ENCODE data around the gene POLA1. TPM values are rescaled to one million over a fixed set of nuclear protein-coding genes. Genes with fewer than 3 reads are reported as not detected.

The POLA1 gene
- total RNA-seq, 4 donors from 2014 or later: 9.4 to 15.7 (median 10.0) TPM

DNA sequence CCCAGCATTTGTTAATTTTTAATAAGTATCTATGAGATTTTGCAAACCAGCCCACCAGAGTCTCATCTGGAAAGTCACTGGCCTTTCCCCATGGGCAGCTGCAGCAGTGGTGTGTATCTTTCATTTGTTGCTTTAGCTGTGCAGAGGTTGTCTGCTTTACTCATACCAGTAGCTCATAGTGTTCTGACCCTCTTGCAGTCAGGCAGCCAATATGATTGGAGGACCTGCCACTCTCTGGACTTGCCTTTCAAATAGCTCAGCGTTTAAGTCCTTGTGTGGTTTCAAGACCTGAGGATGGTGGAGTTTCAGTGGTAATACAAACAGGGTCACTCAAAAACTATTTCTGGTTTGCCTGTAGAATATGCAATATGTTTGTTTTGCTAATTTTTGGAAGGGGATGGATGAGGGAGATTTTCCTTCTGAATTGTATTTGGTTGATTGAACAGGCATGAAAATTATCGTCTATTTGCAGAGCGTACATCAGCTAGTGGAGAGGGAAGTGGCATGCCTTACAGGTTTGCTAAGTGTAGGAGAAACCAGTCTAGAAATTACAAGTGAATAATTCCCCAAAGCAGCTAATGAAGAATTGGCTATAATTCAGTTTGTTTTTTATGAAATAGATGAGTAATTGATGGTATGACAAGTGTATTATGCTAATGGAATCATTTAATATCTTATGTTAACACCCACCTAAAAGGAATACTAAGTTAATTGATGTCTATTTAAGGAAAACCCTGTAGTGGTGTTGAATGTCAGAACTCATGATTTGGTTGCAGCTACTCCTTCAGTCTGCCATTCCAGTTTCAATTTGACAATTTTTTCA, 8.9 kb downstream of the POLA1 start:
- TF ChIP-seq, protein P1, sequence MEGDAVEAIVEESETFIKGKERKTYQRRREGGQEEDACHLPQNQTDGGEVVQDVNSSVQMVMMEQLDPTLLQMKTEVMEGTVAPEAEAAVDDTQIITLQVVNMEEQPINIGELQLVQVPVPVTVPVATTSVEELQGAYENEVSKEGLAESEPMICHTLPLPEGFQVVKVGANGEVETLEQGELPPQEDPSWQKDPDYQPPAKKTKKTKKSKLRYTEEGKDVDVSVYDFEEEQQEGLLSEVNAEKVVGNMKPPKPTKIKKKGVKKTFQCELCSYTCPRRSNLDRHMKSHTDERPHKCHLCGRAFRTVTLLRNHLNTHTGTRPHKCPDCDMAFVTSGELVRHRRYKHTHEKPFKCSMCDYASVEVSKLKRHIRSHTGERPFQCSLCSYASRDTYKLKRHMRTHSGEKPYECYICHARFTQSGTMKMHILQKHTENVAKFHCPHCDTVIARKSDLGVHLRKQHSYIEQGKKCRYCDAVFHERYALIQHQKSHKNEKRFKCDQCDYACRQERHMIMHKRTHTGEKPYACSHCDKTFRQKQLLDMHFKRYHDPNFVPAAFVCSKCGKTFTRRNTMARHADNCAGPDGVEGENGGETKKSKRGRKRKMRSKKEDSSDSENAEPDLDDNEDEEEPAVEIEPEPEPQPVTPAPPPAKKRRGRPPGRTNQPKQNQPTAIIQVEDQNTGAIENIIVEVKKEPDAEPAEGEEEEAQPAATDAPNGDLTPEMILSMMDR (IDR thresholded peaks at IDR 0.05): no peak
- TF ChIP-seq POLR2A (IDR thresholded peaks at IDR 0.05; ENCODE audit: low read depth) (no peak), POLR2AphosphoS5 (IDR thresholded peaks at IDR 0.05) (no peak), EP300 (IDR thresholded peaks at IDR 0.05) (no peak)
- Histone ChIP-seq H3K9me3 (no peaks in the 10 kb centered on the region), H3K27ac (replicated peaks in 1 of 4) (no peak overlapping the region), H3K4me1 (no peaks in the 10 kb centered on the region), H3K36me3 (peaks cover 0 to 60% (median 17%) of the 10 kb centered on the region in 4 donors), H3K4me3 (no peak overlapping the region), H3K27me3 (no peaks in the 10 kb centered on the region)
- no peak for DNase-seq (ENCODE audit: extremely low spot score)
- 91% methylated on average over 3 of the region's 3 CpGs for WGBS
- intact Hi-C loops (cut with DNase I): no loop called here

DNA sequence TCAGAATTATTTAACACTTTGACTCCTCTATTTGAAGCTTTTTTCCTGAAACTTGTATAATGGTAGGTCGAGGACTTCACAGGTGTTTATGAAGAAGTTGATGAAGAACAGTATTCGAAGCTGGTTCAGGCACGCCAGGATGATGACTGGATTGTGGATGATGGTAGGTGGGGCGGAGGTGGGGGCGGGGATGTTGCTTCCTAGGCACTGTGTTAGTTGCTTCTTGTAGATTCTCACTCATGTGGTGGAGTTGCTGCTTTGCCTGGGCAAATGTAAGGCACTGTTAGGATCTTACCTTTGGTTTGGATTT, 9.4 kb downstream of the POLA1 start:
- WGBS: 69% methylated on average over 5 of the region's 5 CpGs
- TF ChIP-seq EP300 (IDR thresholded peaks at IDR 0.05) (no peak), POLR2A (IDR thresholded peaks at IDR 0.05; ENCODE audit: low read depth) (no peak), POLR2AphosphoS5 (IDR thresholded peaks at IDR 0.05) (no peak)
- TF ChIP-seq, protein P1 (IDR thresholded peaks at IDR 0.05): no peak
- no peak overlapping the region for H3K27ac ChIP-seq (replicated peaks in 1 of 4)
- H3K36me3 ChIP-seq: peaks cover 0 to 60% (median 17%) of the 10 kb centered on the region in 4 donors
- H3K27me3 ChIP-seq: no peaks in the 10 kb centered on the region
- H3K4me1 ChIP-seq: no peaks in the 10 kb centered on the region
- intact Hi-C loops (cut with DNase I): no loop called here
- no peaks in the 10 kb centered on the region for H3K9me3 ChIP-seq
- no peak overlapping the region for H3K4me3 ChIP-seq
- DNase-seq (ENCODE audit: extremely low spot score): no peak

DNA sequence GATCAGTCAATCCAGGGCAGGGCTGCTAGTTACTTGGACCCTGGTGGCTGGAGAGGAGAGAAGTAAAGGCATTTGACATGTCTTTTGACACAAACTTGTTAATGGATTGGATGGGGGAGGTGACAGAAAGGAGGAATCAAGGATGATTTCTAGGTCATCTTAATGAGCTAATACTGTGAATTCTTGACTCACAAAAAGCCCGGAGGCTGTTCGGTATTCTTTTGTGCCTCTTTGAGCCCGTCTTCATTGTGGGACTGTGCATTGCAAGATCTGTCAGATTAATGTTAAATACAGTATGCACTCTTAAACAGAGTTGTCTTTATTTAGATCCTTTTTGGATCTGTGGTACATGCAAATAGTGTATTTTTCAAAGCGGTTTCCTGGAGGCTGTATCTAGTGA, 25.1 kb downstream of the POLA1 start:
- 83% methylated on average over 4 of the region's 4 CpGs for WGBS
- intact Hi-C loops (cut with DNase I): no loop called here
- Histone ChIP-seq H3K9me3 (no peaks in the 10 kb centered on the region), H3K4me3 (no peak overlapping the region), H3K4me1 (no peaks in the 10 kb centered on the region), H3K27me3 (no peaks in the 10 kb centered on the region), H3K36me3 (peaks cover 8 to 60% (median 29%) of the 10 kb centered on the region in 4 donors), H3K27ac (replicated peaks in 1 of 4) (no peak overlapping the region)
- TF ChIP-seq POLR2A (IDR thresholded peaks at IDR 0.05; ENCODE audit: low read depth): no peak
- no peak for DNase-seq (ENCODE audit: extremely low spot score)

DNA sequence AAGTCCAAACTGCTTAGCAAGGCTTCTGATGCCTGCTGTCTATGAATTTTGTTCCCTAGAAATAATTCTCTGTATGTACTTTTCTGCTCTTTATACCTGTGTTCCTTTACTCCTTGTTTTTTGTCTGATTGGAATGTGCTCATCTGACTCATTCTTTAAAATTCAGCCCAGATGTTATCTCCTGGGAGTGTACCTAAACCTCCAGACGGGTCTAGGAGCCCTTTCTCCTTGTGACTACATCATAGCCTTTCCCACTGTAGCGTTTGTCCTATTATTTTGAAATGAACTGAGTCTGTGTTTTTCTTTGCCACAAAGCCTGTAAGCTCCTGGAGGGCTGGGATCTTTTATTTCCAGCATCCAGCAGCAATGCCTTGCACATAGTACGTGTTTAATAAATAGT, 26.3 kb downstream of the POLA1 start:
- peaks cover 8 to 58% (median 27%) of the 10 kb centered on the region in 4 donors for H3K36me3 ChIP-seq
- no peaks in the 10 kb centered on the region for H3K9me3 ChIP-seq
- 45% methylated on average over 3 of the region's 3 CpGs for WGBS
- no peak overlapping the region for H3K4me3 ChIP-seq
- TF ChIP-seq, protein P1 (IDR thresholded peaks at IDR 0.05): no peak
- no peaks in the 10 kb centered on the region for H3K4me1 ChIP-seq
- intact Hi-C loops (cut with DNase I): no loop called here
- DNase-seq (ENCODE audit: extremely low spot score): no peak
- no peak overlapping the region for H3K27ac ChIP-seq (replicated peaks in 1 of 4)
- H3K27me3 ChIP-seq: no peaks in the 10 kb centered on the region

- Histone ChIP-seq H3K27ac (replicated peaks in 1 of 4) (no peak overlapping the region), H3K4me1 (no peaks in the 10 kb centered on the region), H3K36me3 (peaks cover 0 to 22% (median 11%) of the 10 kb centered on the region in 4 donors), H3K9me3 (no peaks in the 10 kb centered on the region), H3K4me3 (no peak overlapping the region), H3K27me3 (no peaks in the 10 kb centered on the region)
- no peak for TF ChIP-seq POLR2AphosphoS5 (IDR thresholded peaks at IDR 0.05)
- TF ChIP-seq EP300 (IDR thresholded peaks at IDR 0.05): no peak
- TF ChIP-seq POLR2A (IDR thresholded peaks at IDR 0.05; ENCODE audit: low read depth): no peak
- TF ChIP-seq, protein P1 (IDR thresholded peaks at IDR 0.05): no peak
- 42% methylated on average over 3 of the region's 3 CpGs for WGBS
- no peak for DNase-seq (ENCODE audit: extremely low spot score)
- intact Hi-C loops (cut with DNase I): no loop called here
These were observed 34.8 kb downstream of the POLA1 start for GRCh38 chrX:24728530-24728929.
